Measurements from ENCODE around the gene ZNF880. TPM values are rescaled to one million over a fixed set of nuclear protein-coding genes. Genes with fewer than 3 reads are reported as not detected.

Gene ZNF880
- 10 to 100 TPM; 18.6 to 32.9 (median 22.0) TPM for total RNA-seq

- DNase-seq (ENCODE audit: low spot score in 2 of 2), result peak; percentile 87 to 91
- peak in 2 of 3 donors; percentile 12 to 14 for TF ChIP-seq CTCF (IDR thresholded peaks at IDR 0.05)
- peak; percentile 41 for TF ChIP-seq POLR2A (IDR thresholded peaks at IDR 0.05)
- TF ChIP-seq POLR2AphosphoS5 (IDR thresholded peaks at IDR 0.05), result peak; percentile 32 to 88 (median 80)
- H3K4me1 ChIP-seq, result peaks cover 0 to 4% of the 10 kb centered on the region in 2 donors
- H3K4me3 ChIP-seq, result peak within 1 kb of the TSS; percentile 76 to 83 (median 78)
- H3K27me3 ChIP-seq, result no peaks in the 10 kb centered on the region
- peak within 1 kb of the TSS; percentile 95 to 97 for H3K27ac ChIP-seq
- H3K9me3 ChIP-seq, result peaks cover 58 to 62% of the 10 kb centered on the region in 2 donors
- peaks cover 28% of the 10 kb centered on the region for H3K36me3 ChIP-seq
- intact Hi-C loops (cut with DNase I; ENCODE audit: low total_unique reads), result no loop called here
Measured at GRCh38 chr19:52369559-52370340, at the start of gene ZNF880. ZNF880 (plus strand) TSS chr19:52369923; CDS start chr19:52369966, 43 bp downstream.

GRCh38 chr19:52322429-52322828 lies 47.3 kb upstream of the ZNF880 start:
- H3K27ac ChIP-seq, result no peak overlapping the region
- H3K36me3 ChIP-seq, result peaks cover 26% of the 10 kb centered on the region

GRCh38 chr19:52331757-52332156 lies 38.0 kb upstream of the ZNF880 start:
- Histone ChIP-seq H3K4me3 (no peak overlapping the region), H3K27ac (no peak overlapping the region), H3K9me3 (peaks cover 62 to 85% of the 10 kb centered on the region in 2 donors), H3K27me3 (no peaks in the 10 kb centered on the region), H3K4me1 (no peaks in the 10 kb centered on the region), H3K36me3 (no peaks in the 10 kb centered on the region)
- TF ChIP-seq POLR2A (IDR thresholded peaks at IDR 0.05), result no peak
- TF ChIP-seq POLR2AphosphoS5 (IDR thresholded peaks at IDR 0.05), result no peak
- no peak for TF ChIP-seq CTCF (IDR thresholded peaks at IDR 0.05)
- no peak for DNase-seq (ENCODE audit: low spot score in 2 of 2)
- intact Hi-C loops (cut with DNase I; ENCODE audit: low total_unique reads), result no loop called here

More at GRCh38 chr19:52322429-52322828, 47.3 kb upstream of the ZNF880 start:
- intact Hi-C loops (cut with DNase I; ENCODE audit: low total_unique reads), result no loop called here
- Histone ChIP-seq H3K27me3 (no peaks in the 10 kb centered on the region), H3K9me3 (peaks cover 96 to 100% of the 10 kb centered on the region in 2 donors), H3K4me1 (no peaks in the 10 kb centered on the region), H3K4me3 (no peak overlapping the region)
- DNase-seq (ENCODE audit: low spot score in 2 of 2), result no peak
- TF ChIP-seq CTCF (IDR thresholded peaks at IDR 0.05), result no peak
- TF ChIP-seq POLR2AphosphoS5 (IDR thresholded peaks at IDR 0.05), result no peak
- no peak for TF ChIP-seq POLR2A (IDR thresholded peaks at IDR 0.05)

- Histone ChIP-seq H3K27me3 (no peaks in the 10 kb centered on the region), H3K27ac (peak overlapping the region; percentile 87 to 88), H3K4me3 (peak overlapping the region; percentile 69 to 92 (median 83)), H3K36me3 (no peaks in the 10 kb centered on the region), H3K9me3 (peaks cover 29 to 45% of the 10 kb centered on the region in 2 donors), H3K4me1 (no peaks in the 10 kb centered on the region)
- no peak for DNase-seq (ENCODE audit: low spot score in 2 of 2)
- TF ChIP-seq POLR2A (IDR thresholded peaks at IDR 0.05), result no peak
- TF ChIP-seq CTCF (IDR thresholded peaks at IDR 0.05), result no peak
- intact Hi-C loops (cut with DNase I; ENCODE audit: low total_unique reads), result no loop called here
Measured at GRCh38 chr19:52335768-52336116, 34.0 kb upstream of the ZNF880 start.

GRCh38 chr19:52336117-52336790 lies 33.5 kb upstream of the ZNF880 start, which contains the start of gene ZNF610:
ZNF610 (plus strand) TSS chr19:52336243; CDS start chr19:52349173, 12,930 bp downstream.
- Histone ChIP-seq H3K27ac (peak within 1 kb of the TSS; percentile 87 to 88), H3K4me1 (no peaks in the 10 kb centered on the region), H3K9me3 (peaks cover 24 to 40% of the 10 kb centered on the region in 2 donors), H3K36me3 (no peaks in the 10 kb centered on the region), H3K27me3 (no peaks in the 10 kb centered on the region), H3K4me3 (peak within 1 kb of the TSS; percentile 69 to 92 (median 83))
- intact Hi-C loops (cut with DNase I; ENCODE audit: low total_unique reads), result no loop called here
- TF ChIP-seq POLR2AphosphoS5 (IDR thresholded peaks at IDR 0.05), result peak in 2 of 3 donors; percentile 53 to 82
- peak; percentile 29 for TF ChIP-seq POLR2A (IDR thresholded peaks at IDR 0.05)
- no peak for TF ChIP-seq CTCF (IDR thresholded peaks at IDR 0.05)
- DNase-seq (ENCODE audit: low spot score in 2 of 2), result peak; percentile 80 to 90

All from breast epithelium (tissue), 4 donors.